ENCODE data around the gene PLPPR1.

Gene PLPPR1

GRCh38 chr9:101028346-101029314 is at the start of gene PLPPR1:
Gene PLPPR1, plus strand, starts transcription at chr9:101028727.
- in situ Hi-C loops (cut with HindIII; ENCODE audit: low pct_ligation_motif_present, low pct_unique_long_range_greater_than_20kb, low sequenced_read_pairs): no loop called here
- peak; percentile 61 for DNase-seq

DNA sequence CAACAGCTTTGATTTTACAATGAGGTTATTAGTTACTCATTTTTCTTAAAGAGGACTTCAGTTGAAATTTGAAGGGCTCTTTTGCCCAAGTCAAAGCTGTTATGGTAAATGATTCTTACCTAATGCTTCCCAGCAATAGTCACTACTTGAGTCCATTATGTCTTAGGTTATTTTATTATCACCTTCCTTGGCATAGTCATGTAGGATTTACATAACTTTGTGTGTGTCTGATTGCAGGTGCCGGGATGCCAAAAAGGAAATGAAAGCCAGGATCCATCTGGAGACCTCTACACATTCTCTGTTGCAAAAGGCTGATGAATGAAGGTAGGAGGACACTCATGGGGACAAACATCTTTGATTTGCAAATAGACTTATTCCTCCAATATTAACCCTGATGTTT is 38.8 kb upstream of the PLPPR1 start:
- in situ Hi-C loops (cut with HindIII; ENCODE audit: low pct_ligation_motif_present, low pct_unique_long_range_greater_than_20kb, low sequenced_read_pairs): no loop called here
- no peak for DNase-seq

DNA sequence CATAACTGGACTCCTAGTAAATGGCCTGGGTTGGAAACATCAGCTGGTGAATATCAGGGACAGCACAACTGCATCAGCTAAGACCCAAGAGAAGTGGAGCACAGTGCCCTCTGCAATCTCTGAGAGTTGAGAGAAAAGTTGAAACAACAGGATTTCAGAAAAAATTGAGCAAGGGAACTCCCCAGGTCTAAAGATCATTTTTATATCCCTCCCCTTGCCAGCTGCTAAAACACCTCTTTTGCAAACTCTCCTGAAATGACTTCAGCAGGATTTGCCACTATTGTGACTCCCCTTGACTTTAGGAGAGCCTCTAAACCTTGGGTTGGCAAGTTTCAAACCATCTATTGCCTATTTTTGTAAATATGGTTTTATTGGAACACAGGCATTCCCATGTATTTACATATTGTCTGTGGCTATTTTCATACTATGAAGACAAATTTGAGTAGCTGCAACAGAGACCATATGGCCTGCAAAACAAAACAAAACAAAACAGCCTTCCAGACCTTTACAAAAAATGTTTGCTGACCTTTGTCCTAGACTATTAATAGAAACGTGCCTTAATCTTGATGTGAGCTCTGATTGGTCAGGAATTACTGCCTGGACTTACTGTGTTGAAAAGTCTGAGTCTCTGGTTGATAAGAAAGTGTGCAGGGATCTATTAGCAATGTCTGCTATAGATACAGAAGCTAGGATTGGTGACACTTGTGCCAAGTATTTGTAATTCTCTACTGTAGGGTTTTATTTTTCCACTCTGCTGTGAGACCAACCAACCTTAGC is 37.7 kb upstream of the PLPPR1 start:
- in situ Hi-C loops (cut with HindIII; ENCODE audit: low pct_ligation_motif_present, low pct_unique_long_range_greater_than_20kb, low sequenced_read_pairs): no loop called here
- DNase-seq: no peak

DNA sequence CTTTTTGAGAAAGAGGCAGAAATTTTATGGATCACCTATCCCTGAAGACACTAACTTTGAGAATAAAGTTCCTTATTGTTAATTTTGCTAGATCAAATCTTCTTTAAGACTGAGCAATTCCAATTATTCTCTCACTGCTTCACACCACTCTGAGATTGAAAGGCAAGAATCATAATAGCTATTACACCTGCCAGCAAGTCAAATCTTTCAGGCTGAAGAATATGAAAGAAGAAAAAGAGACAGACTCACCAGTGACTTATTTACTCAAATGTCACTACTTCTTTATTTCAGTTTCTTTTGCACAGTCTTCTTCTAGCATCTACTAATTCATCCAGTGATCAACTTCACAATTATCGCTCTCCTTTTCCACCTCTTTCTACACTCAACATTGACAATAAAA is 35.9 kb upstream of the PLPPR1 start:
- in situ Hi-C loops (cut with HindIII; ENCODE audit: low pct_ligation_motif_present, low pct_unique_long_range_greater_than_20kb, low sequenced_read_pairs): no loop called here
- no peak for DNase-seq

DNA sequence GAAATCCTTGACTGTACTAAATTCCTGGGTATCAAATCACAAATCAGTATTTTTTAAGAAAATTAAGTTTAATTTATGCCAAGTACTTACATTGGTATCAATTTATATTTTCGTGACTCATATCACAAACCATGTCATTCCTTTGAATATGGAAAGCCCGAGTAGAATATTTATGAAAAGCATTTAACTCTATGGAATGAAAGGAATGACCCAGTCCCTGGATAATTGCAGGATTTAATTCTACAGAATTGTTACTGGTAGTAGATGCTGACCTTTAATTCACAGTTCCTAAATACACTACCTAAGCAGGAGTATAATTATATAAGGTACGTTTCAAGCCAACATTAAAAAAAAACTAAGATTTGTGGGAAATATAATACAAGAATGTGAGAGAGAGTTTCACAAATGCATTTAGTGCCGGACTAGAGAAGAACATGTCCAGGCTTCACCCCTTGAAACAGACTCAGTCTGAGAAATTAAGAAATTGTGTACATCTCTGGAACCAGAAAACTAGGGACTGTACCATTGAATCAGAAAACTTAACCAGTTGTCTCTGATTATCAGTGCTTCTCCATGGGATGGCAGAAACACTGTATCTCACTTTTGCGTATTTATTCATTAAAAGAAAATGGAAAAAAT is 28.5 kb upstream of the PLPPR1 start:
- DNase-seq: no peak

GRCh38 chr9:101005246-101005645 is 23.3 kb upstream of the PLPPR1 start:
- in situ Hi-C loops (cut with HindIII; ENCODE audit: low pct_ligation_motif_present, low pct_unique_long_range_greater_than_20kb, low sequenced_read_pairs): no loop called here
- DNase-seq: no peak

More for the DNA sequence above, 28.5 kb upstream of the PLPPR1 start:
- in situ Hi-C loops (cut with HindIII; ENCODE audit: low pct_ligation_motif_present, low pct_unique_long_range_greater_than_20kb, low sequenced_read_pairs): no loop called here

DNA sequence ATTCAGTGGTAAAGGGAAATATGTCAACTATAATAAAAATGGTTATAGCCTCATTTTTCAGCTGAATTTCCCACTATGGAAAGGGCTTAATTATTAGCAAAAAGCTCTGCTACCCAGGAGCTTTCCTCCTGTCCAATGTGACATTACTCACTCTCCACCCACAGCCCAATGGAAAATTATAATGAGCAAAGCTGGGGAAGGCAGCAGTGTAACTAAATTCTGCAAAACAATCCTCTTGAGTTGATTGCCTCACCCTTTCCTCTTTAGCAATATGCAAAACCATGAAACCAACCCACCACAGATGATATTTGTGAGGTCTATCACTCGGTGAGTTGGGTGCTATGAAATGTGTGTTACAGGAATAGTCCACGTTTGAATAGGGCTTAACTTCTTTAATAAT is 14.0 kb upstream of the PLPPR1 start:
- DNase-seq: no peak
- in situ Hi-C loops (cut with HindIII; ENCODE audit: low pct_ligation_motif_present, low pct_unique_long_range_greater_than_20kb, low sequenced_read_pairs): no loop called here

DNA sequence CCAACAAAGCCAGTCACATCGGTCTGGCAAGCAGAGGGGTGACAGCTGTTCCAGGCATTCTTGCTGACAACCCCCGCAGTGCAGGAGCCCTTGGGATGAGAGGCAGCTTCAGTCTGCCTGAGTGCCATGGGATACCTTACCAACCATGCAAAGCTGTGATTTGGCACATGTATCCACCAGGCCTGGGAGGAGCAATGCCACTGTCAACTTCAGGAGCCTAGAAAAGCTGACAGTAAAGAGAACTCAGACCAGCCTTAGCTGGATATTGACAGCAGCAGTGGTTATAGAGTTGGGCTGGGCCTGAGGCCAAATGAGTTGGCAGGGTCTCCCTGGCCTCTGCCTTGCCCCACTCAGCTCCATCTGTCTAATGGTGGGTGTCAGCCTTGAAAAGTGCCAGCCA is 10.1 kb upstream of the PLPPR1 start:
- no peak for DNase-seq
- in situ Hi-C loops (cut with HindIII; ENCODE audit: low pct_ligation_motif_present, low pct_unique_long_range_greater_than_20kb, low sequenced_read_pairs): no loop called here

DNA sequence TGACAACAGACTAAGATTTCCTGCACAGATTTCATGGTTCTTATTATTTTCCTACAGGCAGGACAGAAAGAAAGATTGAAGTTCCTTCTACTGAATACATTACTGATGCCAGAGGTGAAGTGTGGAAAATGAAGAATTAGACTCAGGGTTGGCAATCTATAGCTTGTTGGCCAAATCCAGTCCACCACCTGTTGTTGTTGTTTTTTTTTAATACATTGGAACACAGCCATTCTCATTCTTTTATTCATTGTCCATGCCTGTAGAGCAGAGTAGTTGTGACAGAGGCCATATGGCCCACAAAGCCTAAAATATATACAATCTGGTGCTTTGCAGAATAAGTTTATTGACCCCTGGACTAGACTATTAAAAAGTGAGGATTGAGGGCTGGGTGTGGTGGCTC is 5.8 kb upstream of the PLPPR1 start:
- in situ Hi-C loops (cut with HindIII; ENCODE audit: low pct_ligation_motif_present, low pct_unique_long_range_greater_than_20kb, low sequenced_read_pairs): no loop called here
- DNase-seq: no peak

GRCh38 chr9:101025940-101026339 is 2.6 kb upstream of the PLPPR1 start:
- in situ Hi-C loops (cut with HindIII; ENCODE audit: low pct_ligation_motif_present, low pct_unique_long_range_greater_than_20kb, low sequenced_read_pairs): no loop called here
- no peak for DNase-seq

- no peak for DNase-seq
Observed at GRCh38 chr9:101026824-101027223, 1.7 kb upstream of the PLPPR1 start.

DNA sequence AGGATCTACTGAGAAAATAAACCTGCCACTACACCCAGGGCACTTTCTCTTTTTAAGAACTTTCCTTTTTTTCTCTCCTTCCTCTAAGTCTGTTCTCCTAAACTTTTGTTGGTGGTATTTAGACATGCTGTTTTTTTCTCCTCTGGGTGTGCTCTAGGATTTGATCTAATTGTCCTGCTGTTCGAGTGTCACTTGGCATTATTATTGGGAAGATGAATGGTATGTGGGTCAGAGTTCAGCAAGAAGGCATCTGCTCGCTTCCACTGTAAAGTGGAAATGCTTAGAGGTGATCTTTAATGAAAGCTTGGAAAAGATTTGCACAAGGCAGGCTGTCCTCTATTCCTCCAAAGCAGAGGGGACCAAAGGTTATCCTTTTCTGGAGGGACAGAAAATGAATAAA is 1.3 kb upstream of the PLPPR1 start:
- DNase-seq: no peak
- in situ Hi-C loops (cut with HindIII; ENCODE audit: low pct_ligation_motif_present, low pct_unique_long_range_greater_than_20kb, low sequenced_read_pairs): no loop called here

More at GRCh38 chr9:101026824-101027223, 1.7 kb upstream of the PLPPR1 start:
- in situ Hi-C loops (cut with HindIII; ENCODE audit: low pct_ligation_motif_present, low pct_unique_long_range_greater_than_20kb, low sequenced_read_pairs): no loop called here

DNA sequence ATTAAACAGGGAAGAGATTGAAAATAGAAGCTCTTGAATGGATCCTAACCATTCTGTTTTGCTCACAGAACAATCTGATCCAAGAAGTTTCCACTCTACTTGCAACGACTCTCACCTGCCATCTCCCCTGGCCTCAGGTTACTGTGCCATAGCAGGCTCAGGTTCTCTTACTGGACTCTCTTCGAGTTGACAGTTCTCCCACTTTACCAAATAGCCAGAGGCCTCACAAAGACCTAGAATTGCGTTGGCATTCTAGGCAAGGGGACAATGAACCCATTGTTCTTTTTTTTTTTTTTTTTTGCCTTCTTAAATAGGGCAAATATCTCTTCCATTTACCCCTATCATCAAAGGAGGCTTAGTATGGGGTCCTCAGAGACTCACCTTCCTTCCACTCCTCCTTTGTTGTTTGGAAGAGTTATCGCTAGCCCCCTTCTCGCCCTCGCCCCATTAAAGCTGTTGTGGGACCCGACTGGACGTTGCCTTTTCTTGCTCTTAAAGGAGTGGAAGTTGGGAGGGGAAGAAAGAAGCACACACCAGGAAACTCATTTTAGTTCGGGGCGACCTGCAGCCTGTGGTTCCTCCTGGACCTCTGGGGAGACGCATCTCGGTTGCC is 688 bp upstream of the PLPPR1 start:
- no peak for DNase-seq
- in situ Hi-C loops (cut with HindIII; ENCODE audit: low pct_ligation_motif_present, low pct_unique_long_range_greater_than_20kb, low sequenced_read_pairs): no loop called here

GRCh38 chr9:101029315-101030085 is 973 bp downstream of the PLPPR1 start:
- no peak for DNase-seq
- in situ Hi-C loops (cut with HindIII; ENCODE audit: low pct_ligation_motif_present, low pct_unique_long_range_greater_than_20kb, low sequenced_read_pairs): no loop called here

GRCh38 chr9:101030086-101030391 is 1.5 kb downstream of the PLPPR1 start:
- in situ Hi-C loops (cut with HindIII; ENCODE audit: low pct_ligation_motif_present, low pct_unique_long_range_greater_than_20kb, low sequenced_read_pairs): no loop called here
- no peak for DNase-seq

DNA sequence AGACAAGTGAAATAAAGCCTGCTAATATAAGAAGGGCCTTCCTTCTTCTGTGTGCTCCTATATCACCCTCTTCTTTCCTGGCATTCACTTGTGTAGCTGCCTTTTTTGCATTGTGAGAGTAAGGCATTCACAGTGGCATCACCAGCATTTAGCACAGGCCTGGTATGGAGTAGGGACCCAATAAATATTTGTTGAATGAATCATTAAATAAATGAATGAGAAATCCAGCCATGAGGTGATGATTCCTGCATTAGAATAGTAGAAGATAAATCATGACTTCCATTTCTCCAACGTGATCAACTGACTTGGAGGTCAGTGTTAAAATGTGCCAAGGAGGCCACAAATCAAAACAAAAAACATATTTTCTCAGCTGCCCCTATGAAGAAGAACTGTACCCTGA is 3.9 kb downstream of the PLPPR1 start:
- no peak for DNase-seq
- in situ Hi-C loops (cut with HindIII; ENCODE audit: low pct_ligation_motif_present, low pct_unique_long_range_greater_than_20kb, low sequenced_read_pairs): no loop called here

- no peak for DNase-seq
- in situ Hi-C loops (cut with HindIII; ENCODE audit: low pct_ligation_motif_present, low pct_unique_long_range_greater_than_20kb, low sequenced_read_pairs): no loop called here
Observed at GRCh38 chr9:101034222-101034621, 5.7 kb downstream of the PLPPR1 start.

- no peak for DNase-seq
- in situ Hi-C loops (cut with HindIII; ENCODE audit: low pct_ligation_motif_present, low pct_unique_long_range_greater_than_20kb, low sequenced_read_pairs): no loop called here
Observed at GRCh38 chr9:101035098-101035497, 6.6 kb downstream of the PLPPR1 start.

All from ACHN (cell line).